Measurements from ENCODE around the gene XRCC4. TPM values are rescaled to one million over a fixed set of nuclear protein-coding genes. Genes with fewer than 3 reads are reported as not detected.

Gene XRCC4
- total and polyA plus RNA-seq, 2 of the 13 experiments (the other 11 are each of a cell fraction or from before 2014, with no cell fraction given): 2.8 to 12.6 TPM

- TF ChIP-seq PAX8 (CRISPR knock-in tag; IDR thresholded peaks at IDR 0.05; ENCODE audit: borderline replicate concordance): no peak
- no peak for TF ChIP-seq HINFP (CRISPR knock-in tag; IDR thresholded peaks at IDR 0.05; ENCODE audit: low read depth)
Measured at GRCh38 chr5:83363886-83364275, 286.5 kb downstream of the XRCC4 start (continued).

- 14% methylated on average over 8 of the region's 8 CpGs for WGBS (ENCODE audit: low lambda C conversion rate)
- intact Hi-C loops (cut with micrococcal nuclease; ENCODE audit: unreplicated experiment) (no loop called here), in situ Hi-C loops (cut with HindIII; ENCODE audit: extremely low pct_ligation_motif_present, low pct_unique_long_range_greater_than_20kb) (no loop called here)
- no peaks in the 10 kb centered on the region for H3K27me3 ChIP-seq (ENCODE audit: control insufficient read depth in 1 of 2, insufficient read depth in 2 of 2, low read length in 2 of 2)
- ChIA-PET CTCF (ENCODE audit: low intra/inter-chr PET ratio, low total read pairs) (no interaction called here), POLR2A (no interaction called here)
- H3K9me3 ChIP-seq (ENCODE audit: low read length): peaks cover 4% of the 10 kb centered on the region
- BruUV-seq (replicated peaks): no TSS peak
- no peak for DNase-seq (ENCODE audit: low spot score)
- no peak overlapping the region for H3K27ac ChIP-seq (ENCODE audit: extremely low read length, insufficient read depth, low read length)
- no peaks in the 10 kb centered on the region for H3K36me3 ChIP-seq (replicated peaks in 1 of 2; ENCODE audit: control insufficient read depth in 1 of 2, insufficient read depth in 2 of 2, low read length in 2 of 2)
- ATAC-seq: no peak
- H3K79me2 ChIP-seq (ENCODE audit: insufficient read depth, low read length): no peaks in the 10 kb centered on the region
- no peaks in the 10 kb centered on the region for H3K4me1 ChIP-seq (ENCODE audit: insufficient read depth, low read length)
- no peak overlapping the region for H3K9ac ChIP-seq (ENCODE audit: insufficient read depth, low read depth, low read length)
- no peak overlapping the region for H3K4me2 ChIP-seq (ENCODE audit: low read depth, low read length)
- no peaks in the 10 kb centered on the region for H4K20me1 ChIP-seq (ENCODE audit: insufficient read depth, low read length)
- no peak overlapping the region for H2AFZ ChIP-seq (ENCODE audit: low read length)
- no peak for FAIRE-seq
- no peak overlapping the region for H3K4me3 ChIP-seq (replicated peaks in 1 of 3; ENCODE audit: insufficient read depth in 1 of 3, low read depth in 2 of 3, low read length in 3 of 3)
- TF ChIP-seq CTCF (CRISPR knock-in tag; IDR thresholded peaks at IDR 0.05): no peak
- no peak for TF ChIP-seq FIP1L1 (IDR thresholded peaks at IDR 0.05; ENCODE audit: borderline replicate concordance, insufficient read depth, low read depth, low read length)
- TF ChIP-seq GABPA (IDR thresholded peaks at IDR 0.05; ENCODE audit: low read depth, low read length): no peak
- no peak for TF ChIP-seq GABPA (CRISPR knock-in tag; IDR thresholded peaks at IDR 0.05; ENCODE audit: low read depth)
- no peak for TF ChIP-seq RBFOX2 (IDR thresholded peaks at IDR 0.05; ENCODE audit: low read depth, low read length)
- TF ChIP-seq ZFP36L1 (CRISPR knock-in tag; IDR thresholded peaks at IDR 0.05): no peak
- TF ChIP-seq, protein P1, sequence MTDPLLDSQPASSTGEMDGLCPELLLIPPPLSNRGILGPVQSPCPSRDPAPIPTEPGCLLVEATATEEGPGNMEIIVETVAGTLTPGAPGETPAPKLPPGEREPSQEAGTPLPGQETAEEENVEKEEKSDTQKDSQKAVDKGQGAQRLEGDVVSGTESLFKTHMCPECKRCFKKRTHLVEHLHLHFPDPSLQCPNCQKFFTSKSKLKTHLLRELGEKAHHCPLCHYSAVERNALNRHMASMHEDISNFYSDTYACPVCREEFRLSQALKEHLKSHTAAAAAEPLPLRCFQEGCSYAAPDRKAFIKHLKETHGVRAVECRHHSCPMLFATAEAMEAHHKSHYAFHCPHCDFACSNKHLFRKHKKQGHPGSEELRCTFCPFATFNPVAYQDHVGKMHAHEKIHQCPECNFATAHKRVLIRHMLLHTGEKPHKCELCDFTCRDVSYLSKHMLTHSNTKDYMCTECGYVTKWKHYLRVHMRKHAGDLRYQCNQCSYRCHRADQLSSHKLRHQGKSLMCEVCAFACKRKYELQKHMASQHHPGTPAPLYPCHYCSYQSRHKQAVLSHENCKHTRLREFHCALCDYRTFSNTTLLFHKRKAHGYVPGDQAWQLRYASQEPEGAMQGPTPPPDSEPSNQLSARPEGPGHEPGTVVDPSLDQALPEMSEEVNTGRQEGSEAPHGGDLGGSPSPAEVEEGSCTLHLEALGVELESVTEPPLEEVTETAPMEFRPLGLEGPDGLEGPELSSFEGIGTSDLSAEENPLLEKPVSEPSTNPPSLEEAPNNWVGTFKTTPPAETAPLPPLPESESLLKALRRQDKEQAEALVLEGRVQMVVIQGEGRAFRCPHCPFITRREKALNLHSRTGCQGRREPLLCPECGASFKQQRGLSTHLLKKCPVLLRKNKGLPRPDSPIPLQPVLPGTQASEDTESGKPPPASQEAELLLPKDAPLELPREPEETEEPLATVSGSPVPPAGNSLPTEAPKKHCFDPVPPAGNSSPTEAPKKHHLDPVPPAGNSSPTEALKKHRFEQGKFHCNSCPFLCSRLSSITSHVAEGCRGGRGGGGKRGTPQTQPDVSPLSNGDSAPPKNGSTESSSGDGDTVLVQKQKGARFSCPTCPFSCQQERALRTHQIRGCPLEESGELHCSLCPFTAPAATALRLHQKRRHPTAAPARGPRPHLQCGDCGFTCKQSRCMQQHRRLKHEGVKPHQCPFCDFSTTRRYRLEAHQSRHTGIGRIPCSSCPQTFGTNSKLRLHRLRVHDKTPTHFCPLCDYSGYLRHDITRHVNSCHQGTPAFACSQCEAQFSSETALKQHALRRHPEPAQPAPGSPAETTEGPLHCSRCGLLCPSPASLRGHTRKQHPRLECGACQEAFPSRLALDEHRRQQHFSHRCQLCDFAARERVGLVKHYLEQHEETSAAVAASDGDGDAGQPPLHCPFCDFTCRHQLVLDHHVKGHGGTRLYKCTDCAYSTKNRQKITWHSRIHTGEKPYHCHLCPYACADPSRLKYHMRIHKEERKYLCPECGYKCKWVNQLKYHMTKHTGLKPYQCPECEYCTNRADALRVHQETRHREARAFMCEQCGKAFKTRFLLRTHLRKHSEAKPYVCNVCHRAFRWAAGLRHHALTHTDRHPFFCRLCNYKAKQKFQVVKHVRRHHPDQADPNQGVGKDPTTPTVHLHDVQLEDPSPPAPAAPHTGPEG (CRISPR knock-in tag; IDR thresholded peaks at IDR 0.05): no peak
Measured at GRCh38 chr5:83364312-83365299, 287.3 kb downstream of the XRCC4 start.
